Effector memory CD8-positive, alpha-beta T cell (primary cell): ENCODE measurements around the gene SLC22A1.
"Not testable (repeated sequence)": the region's sequence is repeated elsewhere in the genome, so short reads cannot be mapped to it uniquely, and the experiment has no call there.

Source experiments
- ATAC-seq: fragments of 150-1000 bp; cut with Tn5 transposase; replicated peaks from 2 replicates; pipeline ENCODE4 v1.10.0; 2021; ENCODE audit warnings: mild to moderate bottlenecking, moderate library complexity
- DNase-seq, 3 experiments: peaks; one replicate each; pipeline ENCODE4 v3.0.0; 2021
- H3K27ac Mint-ChIP-seq, 2 donors: one replicate each; pipeline ENCODE4 v1.8.0; 2022; ENCODE audit warnings: mild to moderate bottlenecking in 2 of 2, mixed read lengths in 2 of 2, moderate library complexity in 2 of 2
- H3K27me3 Mint-ChIP-seq, 2 donors: one replicate each; pipeline ENCODE4 v1.8.0; 2022; ENCODE audit warnings: mixed read lengths in 2 of 2
- H3K36me3 Mint-ChIP-seq: one replicate; pipeline ENCODE4 v1.8.0; 2022; ENCODE audit warnings: mild to moderate bottlenecking, moderate library complexity, mixed read lengths; ENCODE audit not compliant: insufficient read depth
- H3K4me1 Mint-ChIP-seq, 2 donors: one replicate each; pipeline ENCODE4 v1.8.0; 2022; ENCODE audit warnings: low read depth in 2 of 2, mixed read lengths in 2 of 2
- H3K4me3 Mint-ChIP-seq, 2 donors: one replicate each; pipeline ENCODE4 v1.8.0; 2022; ENCODE audit warnings: mild to moderate bottlenecking in 2 of 2, mixed read lengths in 2 of 2, moderate library complexity in 2 of 2
- H3K9me3 Mint-ChIP-seq, 2 donors: one replicate each; pipeline ENCODE4 v1.8.0; 2022; ENCODE audit warnings: mixed read lengths in 2 of 2

The SLC22A1 gene

DNA sequence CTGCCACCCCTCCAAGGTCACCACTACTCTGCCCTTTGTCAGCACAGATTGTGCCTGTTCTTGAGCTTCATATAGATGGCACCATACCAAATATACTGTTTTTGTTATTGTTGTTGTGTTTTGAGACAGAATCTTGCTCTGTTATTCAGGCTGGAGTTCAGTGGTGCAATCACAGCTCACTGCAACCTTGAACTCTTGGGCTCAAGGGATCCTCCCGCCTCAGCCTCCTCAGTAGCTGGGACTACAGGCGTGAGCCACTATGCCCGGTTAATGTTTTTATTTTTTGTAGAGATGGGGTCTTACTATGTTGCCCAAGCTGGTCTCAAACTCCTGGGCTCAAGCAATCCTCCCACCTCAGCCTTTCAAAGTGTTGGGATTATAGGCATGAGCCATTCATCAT lies 18.9 kb downstream of the SLC22A1 start:
- not testable (repeated sequence) for H3K4me3 Mint-ChIP-seq, ATAC-seq, H3K4me1 Mint-ChIP-seq, H3K27ac Mint-ChIP-seq, DNase-seq, H3K9me3 Mint-ChIP-seq, H3K36me3 Mint-ChIP-seq, H3K27me3 Mint-ChIP-seq

GRCh38 chr6:160141001-160141726 lies 19.5 kb downstream of the SLC22A1 start:
- H3K4me3 Mint-ChIP-seq, result no peak overlapping the region
- H3K4me1 Mint-ChIP-seq, result peaks cover 6 to 9% of the 10 kb centered on the region in 2 donors
- ATAC-seq (no peak), DNase-seq (no peak)
- peaks cover 8% of the 10 kb centered on the region for H3K36me3 Mint-ChIP-seq
- H3K27ac Mint-ChIP-seq, result no peak overlapping the region
- H3K9me3 Mint-ChIP-seq, result no peaks in the 10 kb centered on the region
- no peaks in the 10 kb centered on the region for H3K27me3 Mint-ChIP-seq

DNA sequence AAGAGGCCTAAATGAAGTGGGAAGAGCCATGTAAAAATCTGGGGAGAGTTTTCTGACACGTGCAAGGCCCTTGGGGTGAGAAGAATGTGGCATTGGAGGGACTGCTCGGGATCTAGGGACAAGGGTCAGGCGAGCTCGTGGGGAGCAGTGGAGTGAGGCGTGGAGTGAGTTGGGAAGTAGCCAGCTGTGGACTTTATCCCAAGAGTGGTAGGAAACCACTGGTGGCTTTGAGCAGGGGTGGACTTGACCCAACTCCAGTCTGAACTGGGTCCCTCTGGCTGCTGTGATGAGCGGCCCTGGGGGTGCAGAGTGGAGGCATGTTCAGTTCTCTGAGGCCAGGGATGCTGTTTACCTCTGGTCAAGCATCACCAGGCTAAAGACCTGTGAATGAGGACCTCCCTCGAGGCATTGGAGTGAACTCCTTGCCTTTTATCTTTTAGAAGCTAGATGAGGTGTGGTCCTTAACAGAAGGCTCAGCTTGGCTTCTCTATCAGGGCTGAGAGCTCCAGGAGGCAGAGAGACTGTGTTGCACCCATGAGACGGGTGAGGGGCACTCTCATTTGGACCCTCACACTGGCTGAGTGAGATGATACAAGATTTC lies 20.6 kb downstream of the SLC22A1 start:
- Mint-ChIP-seq H3K9me3 (no peaks in the 10 kb centered on the region), H3K27me3 (no peaks in the 10 kb centered on the region), H3K4me1 (peaks cover 6 to 9% of the 10 kb centered on the region in 2 donors), H3K27ac (no peak overlapping the region), H3K4me3 (no peak overlapping the region), H3K36me3 (peaks cover 8% of the 10 kb centered on the region)
- DNase-seq (no peak), ATAC-seq (no peak)

GRCh38 chr6:160146454-160147145 lies 25.0 kb downstream of the SLC22A1 start:
- DNase-seq (no peak), ATAC-seq (no peak)
- Mint-ChIP-seq H3K27me3 (no peaks in the 10 kb centered on the region), H3K36me3 (peaks cover 8% of the 10 kb centered on the region), H3K9me3 (no peaks in the 10 kb centered on the region), H3K4me3 (no peak overlapping the region), H3K27ac (no peak overlapping the region), H3K4me1 (no peaks in the 10 kb centered on the region)

DNA sequence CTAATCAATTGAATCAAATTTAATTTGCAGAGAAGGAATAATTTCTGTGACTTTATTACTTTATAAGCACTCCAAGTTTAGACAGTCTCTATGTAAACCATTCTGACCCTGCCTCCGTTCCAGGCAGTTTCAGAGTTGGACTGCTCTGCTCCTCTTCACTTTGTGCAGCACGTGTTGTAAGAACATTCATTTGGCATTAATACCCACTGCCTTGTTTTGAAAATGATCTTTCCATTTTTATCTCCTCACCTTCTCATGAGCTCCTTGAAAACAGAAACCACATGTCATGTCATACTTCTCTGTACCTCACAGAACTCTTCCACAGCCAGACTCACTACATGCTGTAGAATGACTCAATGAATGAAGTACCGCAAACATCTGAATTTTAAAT lies 25.5 kb downstream of the SLC22A1 start:
- H3K9me3 Mint-ChIP-seq, result no peaks in the 10 kb centered on the region
- H3K36me3 Mint-ChIP-seq, result peaks cover 3% of the 10 kb centered on the region
- H3K4me1 Mint-ChIP-seq, result no peaks in the 10 kb centered on the region
- DNase-seq (no peak), ATAC-seq (no peak)
- no peaks in the 10 kb centered on the region for H3K27me3 Mint-ChIP-seq
- H3K27ac Mint-ChIP-seq, result no peak overlapping the region
- H3K4me3 Mint-ChIP-seq, result no peak overlapping the region

- no peak for DNase-seq
- no peak for ATAC-seq
- Mint-ChIP-seq H3K4me3 (no peak overlapping the region), H3K27ac (no peak overlapping the region), H3K36me3 (peaks cover 3% of the 10 kb centered on the region), H3K9me3 (peaks cover 0 to 8% of the 10 kb centered on the region in 2 donors), H3K27me3 (no peaks in the 10 kb centered on the region), H3K4me1 (no peaks in the 10 kb centered on the region)
Measured at GRCh38 chr6:160154471-160154870, 32.9 kb downstream of the SLC22A1 start.

- Mint-ChIP-seq H3K4me3 (no peak overlapping the region), H3K27me3 (peaks cover 0 to 11% of the 10 kb centered on the region in 2 donors), H3K36me3 (peaks cover 3% of the 10 kb centered on the region), H3K9me3 (peaks cover 0 to 8% of the 10 kb centered on the region in 2 donors), H3K27ac (no peak overlapping the region), H3K4me1 (no peaks in the 10 kb centered on the region)
- DNase-seq, result no peak
- ATAC-seq, result no peak
Measured at GRCh38 chr6:160156842-160157241, 35.2 kb downstream of the SLC22A1 start.

- ATAC-seq, result no peak
- no peaks in the 10 kb centered on the region for H3K4me1 Mint-ChIP-seq
- peaks cover 3% of the 10 kb centered on the region for H3K36me3 Mint-ChIP-seq
- H3K27ac Mint-ChIP-seq, result no peak overlapping the region
- no peak for DNase-seq
- H3K9me3 Mint-ChIP-seq, result no peaks in the 10 kb centered on the region
- peaks cover 0 to 17% of the 10 kb centered on the region in 2 donors for H3K27me3 Mint-ChIP-seq
- no peak overlapping the region for H3K4me3 Mint-ChIP-seq
Measured at GRCh38 chr6:160160450-160160849, 38.8 kb downstream of the SLC22A1 start.

- no peak for ATAC-seq
- H3K4me1 Mint-ChIP-seq, result no peaks in the 10 kb centered on the region
- H3K4me3 Mint-ChIP-seq, result no peak overlapping the region
- H3K36me3 Mint-ChIP-seq, result no peaks in the 10 kb centered on the region
- H3K27me3 Mint-ChIP-seq, result peaks cover 0 to 20% of the 10 kb centered on the region in 2 donors
- DNase-seq, result no peak
- no peaks in the 10 kb centered on the region for H3K9me3 Mint-ChIP-seq
- H3K27ac Mint-ChIP-seq, result no peak overlapping the region
Measured at GRCh38 chr6:160160929-160161646, 39.5 kb downstream of the SLC22A1 start.

GRCh38 chr6:160161647-160161986 lies 40.0 kb downstream of the SLC22A1 start:
- no peaks in the 10 kb centered on the region for H3K9me3 Mint-ChIP-seq
- no peaks in the 10 kb centered on the region for H3K36me3 Mint-ChIP-seq
- no peak for ATAC-seq
- no peak overlapping the region for H3K27ac Mint-ChIP-seq
- no peak for DNase-seq
- H3K27me3 Mint-ChIP-seq, result peaks cover 3 to 25% of the 10 kb centered on the region in 2 donors
- H3K4me3 Mint-ChIP-seq, result no peak overlapping the region
- H3K4me1 Mint-ChIP-seq, result no peaks in the 10 kb centered on the region

DNA sequence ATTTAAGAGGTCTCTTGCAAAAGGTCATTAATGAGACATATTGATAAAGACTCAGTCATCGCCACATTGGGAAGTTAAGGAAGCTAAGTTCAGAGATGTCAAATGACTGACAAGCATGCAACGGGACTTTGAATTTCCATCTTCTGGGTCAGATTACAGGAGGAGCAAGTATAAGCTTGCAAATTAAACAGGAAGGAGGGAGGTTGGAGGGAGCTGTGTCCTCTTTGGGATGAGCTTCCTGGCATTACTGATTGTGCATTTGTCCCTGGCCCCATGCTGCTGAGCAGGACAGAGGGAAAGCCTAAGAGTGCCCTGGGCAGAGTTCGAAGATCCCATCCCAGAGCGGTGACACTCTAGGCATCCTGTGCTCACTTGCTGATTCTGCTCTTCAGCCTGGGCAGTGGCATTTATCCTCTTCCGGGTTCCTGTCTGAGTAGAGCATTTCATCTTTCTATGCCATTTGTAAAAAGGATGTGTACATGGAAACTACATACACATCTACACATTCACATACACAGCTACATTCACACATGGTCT lies 40.5 kb downstream of the SLC22A1 start:
- H3K27ac Mint-ChIP-seq, result no peak overlapping the region
- H3K4me3 Mint-ChIP-seq, result no peak overlapping the region
- H3K4me1 Mint-ChIP-seq, result no peaks in the 10 kb centered on the region
- peaks cover 8 to 30% of the 10 kb centered on the region in 2 donors for H3K27me3 Mint-ChIP-seq
- H3K9me3 Mint-ChIP-seq, result no peaks in the 10 kb centered on the region
- ATAC-seq (no peak), DNase-seq (no peak)
- H3K36me3 Mint-ChIP-seq, result no peaks in the 10 kb centered on the region

GRCh38 chr6:160163425-160163824 lies 41.8 kb downstream of the SLC22A1 start:
- ATAC-seq (no peak), DNase-seq (no peak)
- Mint-ChIP-seq H3K27me3 (peaks cover 15 to 37% of the 10 kb centered on the region in 2 donors), H3K4me1 (no peaks in the 10 kb centered on the region), H3K9me3 (no peaks in the 10 kb centered on the region), H3K4me3 (no peak overlapping the region), H3K36me3 (no peaks in the 10 kb centered on the region), H3K27ac (no peak overlapping the region)

- H3K36me3 Mint-ChIP-seq, result no peaks in the 10 kb centered on the region
- DNase-seq, result no peak
- ATAC-seq, result no peak
Measured at GRCh38 chr6:160163912-160164311, 42.3 kb downstream of the SLC22A1 start.

More at GRCh38 chr6:160163912-160164311, 42.3 kb downstream of the SLC22A1 start:
- H3K4me1 Mint-ChIP-seq, result no peaks in the 10 kb centered on the region
- H3K4me3 Mint-ChIP-seq, result no peak overlapping the region
- no peaks in the 10 kb centered on the region for H3K9me3 Mint-ChIP-seq
- H3K27ac Mint-ChIP-seq, result no peak overlapping the region
- peaks cover 15 to 37% of the 10 kb centered on the region in 2 donors for H3K27me3 Mint-ChIP-seq
